Measurements from ENCODE around the gene FCRL5.

GRCh38 chr1:157472959-157473358, 79.4 kb downstream of the FCRL5 start:
- no peak for TF ChIP-seq FOXM1 (IDR thresholded peaks at IDR 0.05; ENCODE audit: borderline replicate concordance)
- TF ChIP-seq FOXA1 (IDR thresholded peaks at IDR 0.05): no peak
- no peak for TF ChIP-seq ELF4 (IDR thresholded peaks at IDR 0.05)
- TF ChIP-seq HDGF (IDR thresholded peaks at IDR 0.05; ENCODE audit: borderline replicate concordance): no peak
- no peak for TF ChIP-seq ARNT (IDR thresholded peaks at IDR 0.05)
- TF ChIP-seq BHLHE40 (IDR thresholded peaks at IDR 0.05; ENCODE audit: borderline replicate concordance): no peak
- no peak for TF ChIP-seq PKNOX1 (IDR thresholded peaks at IDR 0.05)
- TF ChIP-seq SP1 (IDR thresholded peaks at IDR 0.05): no peak
- no peak for TF ChIP-seq NFRKB (IDR thresholded peaks at IDR 0.05)
- TF ChIP-seq LEF1 (IDR thresholded peaks at IDR 0.05; ENCODE audit: borderline replicate concordance): no peak
- no peak for TF ChIP-seq TARDBP (IDR thresholded peaks at IDR 0.05)

All from HEK293T (cell line).